Heart left ventricle (tissue), 16 donors: ENCODE measurements around the gene D2HGDH. TPM values are rescaled to one million over a fixed set of nuclear protein-coding genes. Genes with fewer than 3 reads are reported as not detected.

Source experiments
- ATAC-seq, 4 donors: fragments of 200-7000 bp; cut with Tn5 transposase; one replicate each; pipeline ENCODE4 v1.9.1; 2020 to 2022; ENCODE audit warnings: moderate library complexity in 4 of 4, mild to moderate bottlenecking in 3 of 4, moderate number of reproducible peaks in 1 of 4
- DNase-seq, 5 donors: peaks; one replicate each; pipeline ENCODE4 v3.0.0-alpha.2; 2020
- H3K27ac ChIP-seq, 12 donors: fragments of 200-600 bp; sonication (generic) in 4 of 12; one replicate each; pipeline versions ENCODE4 v1.5.0 to v1.8.0; 2016 to 2022; ENCODE audit warnings: mild to moderate bottlenecking in 2 of 12
- H3K27me3 ChIP-seq, 9 donors: fragments of 200-600 bp; sonication (generic) in 2 of 9; one replicate each; pipeline versions ENCODE4 v1.5.1 to v1.8.0; 2016 to 2022; ENCODE audit warnings: mild to moderate bottlenecking in 3 of 9
- H3K36me3 ChIP-seq, 9 donors: fragments of 200-600 bp; sonication (generic) in 2 of 9; one replicate each; pipeline versions ENCODE4 v1.5.0 to v1.8.0; 2018 to 2022; ENCODE audit warnings: mild to moderate bottlenecking in 2 of 9
- H3K4me1 ChIP-seq, 12 donors: fragments of 200-600 bp; sonication (generic) in 4 of 12; one replicate each; pipeline versions ENCODE4 v1.5.0 to v1.8.0; 2016 to 2022; ENCODE audit warnings: mild to moderate bottlenecking in 3 of 12
- H3K4me3 ChIP-seq, 12 donors: fragments of 200-600 bp; sonication (generic) in 4 of 12; one replicate each; pipeline versions ENCODE4 v1.5.0 to v1.8.0; 2017 to 2022; ENCODE audit warnings: mild to moderate bottlenecking in 9 of 12, moderate library complexity in 4 of 12
- H3K9me3 ChIP-seq, 12 donors: fragments of 200-600 bp; sonication (generic) in 4 of 12; one replicate each; pipeline versions ENCODE4 v1.5.0 to v1.8.0; 2016 to 2022; ENCODE audit warnings: mild to moderate bottlenecking in 1 of 12
- POLR2A ChIP-seq, 2 donors: fragments of 450-650 bp; IDR thresholded peaks; one replicate each; pipeline ENCODE4 v1.6.1; 2017; ENCODE audit warnings: antibody characterized with exemption in 2 of 2, mild to moderate bottlenecking in 2 of 2, moderate library complexity in 2 of 2
- WGBS, 4 donors: extraction: QIAGEN DNeasy Blood & Tissue Kit in 2 of 4; methylation state at CpG; one replicate each; pipeline versions ENCODE4 v1.1.5 to v1.1.7; 2013 to 2018; 5-methylcytosine and 5-hydroxymethylcytosine counted together
- intact Hi-C, 10 donors: fragments of 100-400 bp; cut with DNase I; formaldehyde crosslinking; loops; one replicate each; pipeline versions ENCODE4 v1.11.1 to v1.14.2; 2022
- polyA plus RNA-seq, 2 donors: library from polyadenylated mRNA; stranded (reverse); fragments of 200-250 nt; gene quantifications; one replicate each; pipeline ENCODE4 v1.2.3, GENCODE V29; 2013
- total RNA-seq, 9 donors: library from RNA; depleted of rRNA in 2 of 9; stranded (reverse); fragments of >200 nt in 2 of 9; fragmentation: NEBNext Ultra II Directional in 3 of 9; extraction: Animal tissue kit (Norgen Biotek cat#: 25700) in 3 of 9; gene quantifications; one replicate each; pipeline versions ENCODE4 v1.1.0 to v1.2.4, GENCODE V29; 2016 to 2023
- TF ChIP-seq, protein P1 (sequence below), 12 donors: fragments of 200-600 bp; sonication (generic) in 4 of 12; IDR thresholded peaks; one replicate each; pipeline versions ENCODE4 v1.5.0 to v1.8.0; 2018 to 2022; ENCODE audit warnings: antibody characterized with exemption in 12 of 12, mild to moderate bottlenecking in 5 of 12
- donor health status: ischemic (EF 13 %, LVEDD 7.1; RV severe dilation, severe dysfunction).
- donor health status: healthy with polysubstance abuse.
- donor health status: DM: no; HTN: yes; CAD: no.
- donor health status: DM: no; HTN: no; CAD: no.
- donor health status: ischemic (EF 25% LVEDD 6.9; RV normal size, moderate dysfunction).
- donor health status: ischemic (EF 25% LVEDD 5.7; RV mildly dilated, moderate dysfunction).
- donor health status: healthy.
- donor health status: DM: yes; HTN: yes; CAD: no.
- donor health status: ischemic (EF 35%, LVEDD 5.7; RV mildly dilated, moderate dysfunction).
- donor health status: nonischemic (EF 11% LVEDD 7.7; RV severe dilation, severe dysfunction).
- donor health status: DM: yes; HTN: yes; CAD: no.
- donor health status: PGD.
- donor health status: ischemic (EF 29% LVEDD 5.4; RV normal size, mild dysfunction).
- donor health status: nonischemic (EF 23%, LVEDD 6.1; RV moderate dilation, normal function).

Gene D2HGDH
- total and polyA plus RNA-seq, 11 donors, result 7.6 to 24.1 (median 19.8) TPM

- intact Hi-C loops, result no loop called here
- H3K27ac ChIP-seq, result no peak overlapping the region
- H3K4me1 ChIP-seq, result peaks cover 4 to 32% (median 20%) of the 10 kb centered on the region in 12 donors
- no peak for TF ChIP-seq POLR2A (IDR thresholded peaks at IDR 0.05)
- TF ChIP-seq, protein P1, sequence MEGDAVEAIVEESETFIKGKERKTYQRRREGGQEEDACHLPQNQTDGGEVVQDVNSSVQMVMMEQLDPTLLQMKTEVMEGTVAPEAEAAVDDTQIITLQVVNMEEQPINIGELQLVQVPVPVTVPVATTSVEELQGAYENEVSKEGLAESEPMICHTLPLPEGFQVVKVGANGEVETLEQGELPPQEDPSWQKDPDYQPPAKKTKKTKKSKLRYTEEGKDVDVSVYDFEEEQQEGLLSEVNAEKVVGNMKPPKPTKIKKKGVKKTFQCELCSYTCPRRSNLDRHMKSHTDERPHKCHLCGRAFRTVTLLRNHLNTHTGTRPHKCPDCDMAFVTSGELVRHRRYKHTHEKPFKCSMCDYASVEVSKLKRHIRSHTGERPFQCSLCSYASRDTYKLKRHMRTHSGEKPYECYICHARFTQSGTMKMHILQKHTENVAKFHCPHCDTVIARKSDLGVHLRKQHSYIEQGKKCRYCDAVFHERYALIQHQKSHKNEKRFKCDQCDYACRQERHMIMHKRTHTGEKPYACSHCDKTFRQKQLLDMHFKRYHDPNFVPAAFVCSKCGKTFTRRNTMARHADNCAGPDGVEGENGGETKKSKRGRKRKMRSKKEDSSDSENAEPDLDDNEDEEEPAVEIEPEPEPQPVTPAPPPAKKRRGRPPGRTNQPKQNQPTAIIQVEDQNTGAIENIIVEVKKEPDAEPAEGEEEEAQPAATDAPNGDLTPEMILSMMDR (IDR thresholded peaks at IDR 0.05), result no peak
- WGBS, 4 donors, result 84 to 92% (median 88%) methylated on average over 10 of the region's 10 CpGs
- no peak for DNase-seq
- H3K4me3 ChIP-seq, result no peak overlapping the region
- H3K27me3 ChIP-seq, result no peaks in the 10 kb centered on the region
- H3K36me3 ChIP-seq, result peaks cover 0 to 56% (median 31%) of the 10 kb centered on the region in 9 donors
- no peaks in the 10 kb centered on the region for H3K9me3 ChIP-seq
- ATAC-seq, result no peak
Observed at GRCh38 chr2:241689306-241689705, 45.1 kb upstream of the D2HGDH start.

DNA sequence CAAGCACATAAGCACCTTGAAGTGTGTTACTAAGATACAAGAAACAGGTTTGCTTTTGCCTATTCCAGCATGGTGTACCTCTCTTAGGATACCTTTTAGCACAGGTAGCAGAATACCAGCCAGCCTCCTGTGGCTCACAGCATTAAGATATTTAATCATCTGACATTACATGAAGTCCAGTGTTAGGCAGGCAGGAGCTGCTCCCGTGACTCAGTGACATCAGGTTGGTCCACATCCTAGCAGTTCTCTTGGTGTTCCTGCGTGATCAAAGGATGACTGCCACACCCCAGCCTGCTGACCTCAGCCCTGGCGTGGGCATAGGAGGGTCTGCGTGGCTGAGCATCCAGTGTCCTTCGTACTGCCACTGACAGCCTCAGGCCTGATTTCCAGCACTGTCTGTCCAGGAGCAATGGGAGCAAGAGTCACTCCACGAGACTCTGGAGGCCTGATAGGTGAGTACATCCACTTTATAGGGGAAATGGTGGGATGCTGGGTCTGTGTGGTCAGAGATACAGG, 44.2 kb upstream of the D2HGDH start:
- TF ChIP-seq, protein P1 (IDR thresholded peaks at IDR 0.05), result no peak
- no peak for TF ChIP-seq POLR2A (IDR thresholded peaks at IDR 0.05)
- DNase-seq (no peak), ATAC-seq (no peak)
- Histone ChIP-seq H3K27ac (no peak overlapping the region), H3K27me3 (no peaks in the 10 kb centered on the region), H3K9me3 (no peaks in the 10 kb centered on the region), H3K36me3 (peaks cover 0 to 56% (median 34%) of the 10 kb centered on the region in 9 donors), H3K4me3 (no peak overlapping the region), H3K4me1 (peaks cover 4 to 32% (median 20%) of the 10 kb centered on the region in 12 donors)
- intact Hi-C loops, result no loop called here
- 78 to 90% (median 86%) methylated on average over 6 of the region's 6 CpGs for WGBS, 4 donors

GRCh38 chr2:241692448-241692847, 42.0 kb upstream of the D2HGDH start:
- 90 to 94% (median 91%) methylated on average over 6 of the region's 6 CpGs for WGBS, 4 donors
- peaks cover 4 to 21% (median 13%) of the 10 kb centered on the region in 12 donors for H3K4me1 ChIP-seq
- TF ChIP-seq, protein P1 (IDR thresholded peaks at IDR 0.05), result no peak
- TF ChIP-seq POLR2A (IDR thresholded peaks at IDR 0.05), result no peak
- H3K9me3 ChIP-seq, result no peaks in the 10 kb centered on the region
- intact Hi-C loops, result no loop called here
- DNase-seq (no peak), ATAC-seq (no peak)
- H3K4me3 ChIP-seq, result no peak overlapping the region
- H3K27me3 ChIP-seq, result no peaks in the 10 kb centered on the region
- no peak overlapping the region for H3K27ac ChIP-seq
- peaks cover 0 to 63% (median 41%) of the 10 kb centered on the region in 9 donors for H3K36me3 ChIP-seq

DNA sequence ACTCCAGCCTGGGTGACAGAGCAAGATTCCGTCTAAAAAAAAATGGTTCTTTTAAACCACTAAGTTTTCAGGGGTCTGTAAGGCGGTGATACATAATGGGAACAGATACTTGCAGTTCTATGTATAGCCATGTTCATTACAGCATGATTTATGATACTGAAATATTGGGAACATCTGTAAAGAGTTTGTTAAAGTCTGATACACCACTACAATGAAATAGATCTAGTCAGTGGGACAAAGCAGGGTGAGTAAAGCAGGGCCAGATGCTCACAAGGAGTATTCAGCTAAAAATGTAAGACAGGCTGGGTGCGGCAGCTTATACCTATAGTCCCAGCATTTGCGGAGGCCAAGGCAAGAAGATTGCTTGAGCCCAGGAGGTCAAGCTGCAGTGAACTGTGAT, 38.8 kb upstream of the D2HGDH start:
- Histone ChIP-seq H3K4me1 (peaks cover 0 to 1% (median 0%) of the 10 kb centered on the region in 12 donors), H3K9me3 (no peaks in the 10 kb centered on the region), H3K36me3 (peaks cover 0 to 49% (median 31%) of the 10 kb centered on the region in 9 donors), H3K27ac (no peak overlapping the region), H3K27me3 (no peaks in the 10 kb centered on the region), H3K4me3 (no peak overlapping the region)
- 94 to 97% (median 96%) methylated on average over 4 of the region's 4 CpGs for WGBS, 4 donors
- ATAC-seq, result no peak
- intact Hi-C loops, result no loop called here
- no peak for TF ChIP-seq POLR2A (IDR thresholded peaks at IDR 0.05)
- TF ChIP-seq, protein P1 (IDR thresholded peaks at IDR 0.05), result no peak
- DNase-seq, result no peak
